Stomach (tissue), 4 donors: ENCODE measurements around the gene PTPN14.

Experiments used
- EP300 ChIP-seq: sonication (generic); formaldehyde crosslinking; IDR thresholded peaks from one replicate; pipeline ENCODE4 v1.6.1; 2017; ENCODE audit warnings: antibody characterized with exemption
- POLR2A ChIP-seq, 4 donors: fragments of 450-650 bp; IDR thresholded peaks; one replicate each; pipeline ENCODE4 v1.6.1; 2016; ENCODE audit warnings: antibody characterized with exemption in 4 of 4, control low read depth in 2 of 4, mild to moderate bottlenecking in 1 of 4, moderate library complexity in 1 of 4
- TF ChIP-seq, protein P1 (sequence below), 7 experiments: fragments of 450-650 bp in 4 of 7; fragments of 200-600 bp in 3 of 7; sonication (generic) in 3 of 7; IDR thresholded peaks; one replicate each; pipeline ENCODE4 v1.5.1; 2016 to 2019; ENCODE audit warnings: antibody characterized with exemption in 7 of 7, control low read depth in 2 of 7, mild to moderate bottlenecking in 1 of 7

DNA sequence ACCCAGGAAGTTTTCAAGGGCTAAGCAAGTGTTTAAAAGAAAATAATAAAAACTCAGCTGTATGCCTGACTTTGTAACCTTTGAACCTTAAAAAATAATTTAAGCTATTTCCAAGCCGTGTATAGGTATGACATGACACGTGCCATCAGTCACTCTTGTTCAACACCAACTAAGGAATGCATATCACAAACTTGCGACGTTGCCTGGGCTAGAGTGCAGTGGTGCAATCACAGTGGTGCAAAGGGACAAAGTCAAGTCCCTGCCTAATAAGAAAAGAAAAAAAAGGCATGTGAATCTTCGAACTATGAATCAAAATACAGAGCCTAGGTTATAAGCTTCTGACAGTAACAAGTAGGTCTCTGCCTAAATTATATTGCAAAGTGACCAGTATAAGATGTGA is 191.3 kb downstream of the PTPN14 start:
- TF ChIP-seq POLR2A (IDR thresholded peaks at IDR 0.05) (no peak), EP300 (no peak)
- TF ChIP-seq, protein P1, sequence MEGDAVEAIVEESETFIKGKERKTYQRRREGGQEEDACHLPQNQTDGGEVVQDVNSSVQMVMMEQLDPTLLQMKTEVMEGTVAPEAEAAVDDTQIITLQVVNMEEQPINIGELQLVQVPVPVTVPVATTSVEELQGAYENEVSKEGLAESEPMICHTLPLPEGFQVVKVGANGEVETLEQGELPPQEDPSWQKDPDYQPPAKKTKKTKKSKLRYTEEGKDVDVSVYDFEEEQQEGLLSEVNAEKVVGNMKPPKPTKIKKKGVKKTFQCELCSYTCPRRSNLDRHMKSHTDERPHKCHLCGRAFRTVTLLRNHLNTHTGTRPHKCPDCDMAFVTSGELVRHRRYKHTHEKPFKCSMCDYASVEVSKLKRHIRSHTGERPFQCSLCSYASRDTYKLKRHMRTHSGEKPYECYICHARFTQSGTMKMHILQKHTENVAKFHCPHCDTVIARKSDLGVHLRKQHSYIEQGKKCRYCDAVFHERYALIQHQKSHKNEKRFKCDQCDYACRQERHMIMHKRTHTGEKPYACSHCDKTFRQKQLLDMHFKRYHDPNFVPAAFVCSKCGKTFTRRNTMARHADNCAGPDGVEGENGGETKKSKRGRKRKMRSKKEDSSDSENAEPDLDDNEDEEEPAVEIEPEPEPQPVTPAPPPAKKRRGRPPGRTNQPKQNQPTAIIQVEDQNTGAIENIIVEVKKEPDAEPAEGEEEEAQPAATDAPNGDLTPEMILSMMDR (IDR thresholded peaks at IDR 0.05): no peak
